Measurements from ENCODE around the gene PRKCA.
"Not testable (repeated sequence)": the region's sequence is repeated elsewhere in the genome, so short reads cannot be mapped to it uniquely, and the experiment has no call there.

The PRKCA gene

GRCh38 chr17:66441101-66441661 is 138.8 kb downstream of the PRKCA start:
- DNase-seq (ENCODE audit: low spot score): no peak

GRCh38 chr17:66443166-66443565 is 140.8 kb downstream of the PRKCA start:
- no peak for DNase-seq (ENCODE audit: low spot score)

GRCh38 chr17:66443606-66444005 is 141.2 kb downstream of the PRKCA start:
- no peak for DNase-seq (ENCODE audit: low spot score)

GRCh38 chr17:66444031-66444430 is 141.6 kb downstream of the PRKCA start:
- DNase-seq (ENCODE audit: low spot score): no peak

GRCh38 chr17:66445229-66445628 is 142.8 kb downstream of the PRKCA start:
- no peak for DNase-seq (ENCODE audit: low spot score)

GRCh38 chr17:66446419-66446818 is 144.0 kb downstream of the PRKCA start:
- DNase-seq (ENCODE audit: low spot score): no peak

- DNase-seq (ENCODE audit: low spot score): no peak
These were observed 144.7 kb downstream of the PRKCA start for GRCh38 chr17:66447159-66447558.

GRCh38 chr17:66448026-66448639 is 145.7 kb downstream of the PRKCA start:
- no peak for DNase-seq (ENCODE audit: low spot score)

- no peak for DNase-seq (ENCODE audit: low spot score)
These were observed 147.1 kb downstream of the PRKCA start for GRCh38 chr17:66449418-66449977.

- no peak for DNase-seq (ENCODE audit: low spot score)
These were observed 147.8 kb downstream of the PRKCA start for GRCh38 chr17:66450008-66450851.

- no peak for DNase-seq (ENCODE audit: low spot score)
These were observed 148.4 kb downstream of the PRKCA start for GRCh38 chr17:66450852-66451158.

- DNase-seq (ENCODE audit: low spot score): no peak
These were observed 149.1 kb downstream of the PRKCA start for GRCh38 chr17:66451188-66452149.

- no peak for DNase-seq (ENCODE audit: low spot score)
These were observed 152.6 kb downstream of the PRKCA start for GRCh38 chr17:66455060-66455459.

- DNase-seq (ENCODE audit: low spot score): not testable (repeated sequence)
These were observed 155.1 kb downstream of the PRKCA start for GRCh38 chr17:66457499-66457898.

GRCh38 chr17:66458782-66459181 is 156.4 kb downstream of the PRKCA start:
- DNase-seq (ENCODE audit: low spot score): no peak

- peak; percentile 33 for DNase-seq (ENCODE audit: low spot score)
These were observed 157.4 kb downstream of the PRKCA start for GRCh38 chr17:66459811-66460270.

- DNase-seq (ENCODE audit: low spot score): no peak
These were observed 158.1 kb downstream of the PRKCA start for GRCh38 chr17:66460558-66460957.

- no peak for DNase-seq (ENCODE audit: low spot score)
These were observed 159.1 kb downstream of the PRKCA start for GRCh38 chr17:66461343-66461995.

GRCh38 chr17:66462010-66462409 is 159.6 kb downstream of the PRKCA start:
- no peak for DNase-seq (ENCODE audit: low spot score)

GRCh38 chr17:66464921-66465320 is 162.5 kb downstream of the PRKCA start:
- no peak for DNase-seq (ENCODE audit: low spot score)

GRCh38 chr17:66465701-66466100 is 163.3 kb downstream of the PRKCA start:
- no peak for DNase-seq (ENCODE audit: low spot score)

Measured in activated CD4-positive, alpha-beta T cell treated with anti-CD3 and anti-CD28 coated beads, Interleukin-2, Interleukin-4, amounts not matched to agents 100 ng/mL and 50 ng/mL, durations not matched to agents 16 hours and 8 hours (primary cell).